ENCODE data around the gene GFY. TPM values are rescaled to one million over a fixed set of nuclear protein-coding genes. Genes with fewer than 3 reads are reported as not detected.

GFY gene
- total RNA-seq, 3 donors from 2014 or later (not counting 1 experiment from before 2014, with no cell fraction given) = not detected

- H3K9me3 Mint-ChIP-seq = no peaks in the 10 kb centered on the region
- H3K27me3 ChIP-seq (ENCODE audit: control insufficient read depth, insufficient read depth, low read length) = peaks cover 85% of the 10 kb centered on the region
- no peak for TF ChIP-seq CTCF (IDR thresholded peaks at IDR 0.05)
- WGBS (ENCODE audit: insufficient coverage) = 22% methylated on average over 29 of the region's 29 CpGs
- peaks cover 83% of the 10 kb centered on the region in 2 donors for H3K27me3 Mint-ChIP-seq (ENCODE audit: low read depth in 2 of 2)
- no peak overlapping the region for H3K27ac Mint-ChIP-seq
- intact Hi-C loops (cut with micrococcal nuclease) = no loop called here
- peak overlapping the region; percentile 49 for H3K4me3 Mint-ChIP-seq
- no peaks in the 10 kb centered on the region for H3K36me3 ChIP-seq (ENCODE audit: control insufficient read depth, insufficient read depth, low read length)
- no peaks in the 10 kb centered on the region for H3K9me3 ChIP-seq (ENCODE audit: control insufficient read depth, insufficient read depth, low read length)
- H3K27ac ChIP-seq (ENCODE audit: low read length) = no peak overlapping the region
- H3K4me1 Mint-ChIP-seq = peaks cover 40 to 51% of the 10 kb centered on the region in 2 donors
- no peaks in the 10 kb centered on the region for H3K36me3 Mint-ChIP-seq
- H3K4me3 ChIP-seq (ENCODE audit: low read length) = no peak overlapping the region
- DNase-seq (no peak), ATAC-seq (no peak)
- H3K4me1 ChIP-seq (ENCODE audit: control insufficient read depth, insufficient read depth, low read length) = peaks cover 51% of the 10 kb centered on the region
Measured at GRCh38 chr19:49428547-49429451, 3.6 kb downstream of the GFY start.

- Mint-ChIP-seq H3K9me3 (no peaks in the 10 kb centered on the region), H3K36me3 (no peaks in the 10 kb centered on the region), H3K4me1 (peaks cover 37 to 49% of the 10 kb centered on the region in 2 donors), H3K4me3 (no peak overlapping the region), H3K27ac (no peak overlapping the region), H3K27me3 (ENCODE audit: low read depth in 2 of 2) (peaks cover 77 to 87% of the 10 kb centered on the region in 2 donors)
- DNase-seq = no peak
- Histone ChIP-seq H3K4me1 (ENCODE audit: control insufficient read depth, insufficient read depth, low read length) (peaks cover 45% of the 10 kb centered on the region), H3K9me3 (ENCODE audit: control insufficient read depth, insufficient read depth, low read length) (no peaks in the 10 kb centered on the region), H3K4me3 (ENCODE audit: low read length) (no peak overlapping the region), H3K27ac (ENCODE audit: low read length) (no peak overlapping the region), H3K36me3 (ENCODE audit: control insufficient read depth, insufficient read depth, low read length) (no peaks in the 10 kb centered on the region), H3K27me3 (ENCODE audit: control insufficient read depth, insufficient read depth, low read length) (peaks cover 89% of the 10 kb centered on the region)
- WGBS (ENCODE audit: insufficient coverage) = 63% methylated on average over 9 of the region's 9 CpGs
- intact Hi-C loops (cut with micrococcal nuclease) = no loop called here
- TF ChIP-seq CTCF (IDR thresholded peaks at IDR 0.05) = no peak
- ATAC-seq = no peak
Measured at GRCh38 chr19:49430172-49430677, 5.0 kb downstream of the GFY start.

- intact Hi-C loops (cut with micrococcal nuclease) = no loop called here
- peaks cover 77 to 87% of the 10 kb centered on the region in 2 donors for H3K27me3 Mint-ChIP-seq (ENCODE audit: low read depth in 2 of 2)
- H3K27ac Mint-ChIP-seq = no peak overlapping the region
- H3K36me3 Mint-ChIP-seq = no peaks in the 10 kb centered on the region
- Histone ChIP-seq H3K27ac (ENCODE audit: low read length) (no peak overlapping the region), H3K9me3 (ENCODE audit: control insufficient read depth, insufficient read depth, low read length) (no peaks in the 10 kb centered on the region), H3K4me3 (ENCODE audit: low read length) (no peak overlapping the region), H3K4me1 (ENCODE audit: control insufficient read depth, insufficient read depth, low read length) (peaks cover 45% of the 10 kb centered on the region), H3K36me3 (ENCODE audit: control insufficient read depth, insufficient read depth, low read length) (no peaks in the 10 kb centered on the region), H3K27me3 (ENCODE audit: control insufficient read depth, insufficient read depth, low read length) (peaks cover 84% of the 10 kb centered on the region)
- ATAC-seq (no peak), DNase-seq (peak in 1 of 2 donors; percentile 57)
- peaks cover 37 to 52% of the 10 kb centered on the region in 2 donors for H3K4me1 Mint-ChIP-seq
- no peak overlapping the region for H3K4me3 Mint-ChIP-seq
- WGBS (ENCODE audit: insufficient coverage) = 58% methylated on average over 28 of the region's 28 CpGs
- no peaks in the 10 kb centered on the region for H3K9me3 Mint-ChIP-seq
- no peak for TF ChIP-seq CTCF (IDR thresholded peaks at IDR 0.05)
Measured at GRCh38 chr19:49430678-49431329, 5.6 kb downstream of the GFY start.
